Gastroesophageal sphincter (tissue), 4 donors: ENCODE results near the gene ACTN1. TPM values are rescaled to one million over a fixed set of nuclear protein-coding genes. Genes with fewer than 3 reads are reported as not detected.

ENCODE experiments used
- ATAC-seq: fragments of 150-250 bp; one replicate; pipeline ENCODE4 v1.9.1; 2016; ENCODE audit warnings: mild to moderate bottlenecking, moderate library complexity
- H3K27ac ChIP-seq, 4 donors: fragments of 200-600 bp; sonication (generic) in 3 of 4; 1 replicate in 3 of 4; 2 replicates in 1 of 4; pipeline ENCODE4 v1.5.1; 2016 to 2019
- H3K27me3 ChIP-seq: fragments of 200-600 bp; sonication (generic); one replicate; pipeline ENCODE4 v1.5.1; 2019
- H3K36me3 ChIP-seq, 2 donors: fragments of 200-600 bp; sonication (generic); one replicate each; pipeline ENCODE4 v1.5.1; 2019; ENCODE audit warnings: control low read depth in 1 of 2
- H3K4me1 ChIP-seq, 3 donors: fragments of 200-600 bp; sonication (generic); 1 replicate in 2 of 3; 2 replicates in 1 of 3; pipeline ENCODE4 v1.5.1; 2016 to 2019; ENCODE audit warnings: control low read depth in 2 of 3
- H3K4me3 ChIP-seq, 2 donors: fragments of 200-600 bp; sonication (generic); one replicate each; pipeline ENCODE4 v1.5.1; 2019; ENCODE audit warnings: mild to moderate bottlenecking in 1 of 2, moderate library complexity in 1 of 2
- H3K9me3 ChIP-seq, 3 donors: fragments of 200-600 bp; sonication (generic); one replicate each; pipeline ENCODE4 v1.5.1; 2017 to 2019; ENCODE audit warnings: control low read depth in 2 of 3
- EP300 ChIP-seq: sonication (generic); formaldehyde crosslinking; IDR thresholded peaks from one replicate; pipeline ENCODE4 v1.6.1; 2017; ENCODE audit warnings: antibody characterized with exemption, mild to moderate bottlenecking
- POLR2A ChIP-seq, 2 donors: fragments of 450-650 bp; IDR thresholded peaks; one replicate each; pipeline ENCODE4 v1.6.1; 2017; ENCODE audit warnings: antibody characterized with exemption in 2 of 2, mild to moderate bottlenecking in 2 of 2, moderate library complexity in 1 of 2
- POLR2AphosphoS5 ChIP-seq: sonication (generic); formaldehyde crosslinking; IDR thresholded peaks from one replicate; pipeline ENCODE4 v1.6.1; 2017; ENCODE audit warnings: antibody characterized with exemption
- WGBS, 2 donors: methylation state at CpG; one replicate each; pipeline ENCODE4 v1.1.5; 2018; ENCODE audit warnings: low coverage in 1 of 2; 5-methylcytosine and 5-hydroxymethylcytosine counted together
- total RNA-seq, 4 donors: library from RNA; depleted of rRNA; stranded (reverse); fragments of >200 nt; gene quantifications; one replicate each; pipeline ENCODE4 v1.1.0, GENCODE V29; 2016
- TF ChIP-seq, protein P1 (sequence below), 4 experiments: fragments of 200-600 bp in 2 of 4; fragments of 450-650 bp in 2 of 4; sonication (generic) in 1 of 4; IDR thresholded peaks; one replicate each; pipeline ENCODE4 v1.5.1; 2017 to 2019; ENCODE audit warnings: antibody characterized with exemption in 4 of 4, mild to moderate bottlenecking in 2 of 4, moderate library complexity in 2 of 4

ACTN1 gene
- total RNA-seq, 4 donors from 2014 or later: 776 to 1,910 (median 969) TPM

DNA sequence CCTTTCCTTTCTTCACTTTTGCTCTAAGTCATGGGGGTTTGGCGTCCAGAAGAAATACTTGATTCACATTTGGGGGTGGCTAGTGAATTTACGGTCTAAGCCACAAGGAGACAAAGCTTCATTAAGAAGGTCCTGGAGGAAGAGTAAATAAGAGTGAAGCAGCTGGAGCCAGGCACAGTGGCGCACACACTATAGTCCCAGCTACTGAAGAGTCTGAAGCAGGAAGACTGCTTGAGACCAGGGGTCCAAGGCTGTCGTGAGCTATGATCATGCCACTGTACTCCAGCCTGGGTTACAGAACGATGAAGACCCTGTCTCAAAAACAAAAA is 23.3 kb downstream of the ACTN1 start:
- ATAC-seq: no peak
- Histone ChIP-seq H3K27ac (peak overlapping the region; percentile 56 to 99 (median 94)), H3K4me1 (peaks cover 23 to 100% (median 72%) of the 10 kb centered on the region in 3 donors), H3K9me3 (no peaks in the 10 kb centered on the region), H3K36me3 (no peaks in the 10 kb centered on the region), H3K27me3 (no peaks in the 10 kb centered on the region), H3K4me3 (peak overlapping the region in 1 of 2 donors; percentile 16)
- TF ChIP-seq, protein P1, sequence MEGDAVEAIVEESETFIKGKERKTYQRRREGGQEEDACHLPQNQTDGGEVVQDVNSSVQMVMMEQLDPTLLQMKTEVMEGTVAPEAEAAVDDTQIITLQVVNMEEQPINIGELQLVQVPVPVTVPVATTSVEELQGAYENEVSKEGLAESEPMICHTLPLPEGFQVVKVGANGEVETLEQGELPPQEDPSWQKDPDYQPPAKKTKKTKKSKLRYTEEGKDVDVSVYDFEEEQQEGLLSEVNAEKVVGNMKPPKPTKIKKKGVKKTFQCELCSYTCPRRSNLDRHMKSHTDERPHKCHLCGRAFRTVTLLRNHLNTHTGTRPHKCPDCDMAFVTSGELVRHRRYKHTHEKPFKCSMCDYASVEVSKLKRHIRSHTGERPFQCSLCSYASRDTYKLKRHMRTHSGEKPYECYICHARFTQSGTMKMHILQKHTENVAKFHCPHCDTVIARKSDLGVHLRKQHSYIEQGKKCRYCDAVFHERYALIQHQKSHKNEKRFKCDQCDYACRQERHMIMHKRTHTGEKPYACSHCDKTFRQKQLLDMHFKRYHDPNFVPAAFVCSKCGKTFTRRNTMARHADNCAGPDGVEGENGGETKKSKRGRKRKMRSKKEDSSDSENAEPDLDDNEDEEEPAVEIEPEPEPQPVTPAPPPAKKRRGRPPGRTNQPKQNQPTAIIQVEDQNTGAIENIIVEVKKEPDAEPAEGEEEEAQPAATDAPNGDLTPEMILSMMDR (IDR thresholded peaks at IDR 0.05): peak in 1 of 4 experiments; percentile 2
- TF ChIP-seq POLR2A (IDR thresholded peaks at IDR 0.05): no peak
- 26 to 50% methylated on average over 2 to 5 of the region's 5 CpGs for WGBS, 2 donors

GRCh38 chr14:68955164-68955850 is 23.8 kb downstream of the ACTN1 start:
- Histone ChIP-seq H3K4me1 (peaks cover 25 to 99% (median 75%) of the 10 kb centered on the region in 3 donors), H3K27me3 (no peaks in the 10 kb centered on the region), H3K4me3 (peak overlapping the region in 1 of 2 donors; percentile 16), H3K36me3 (no peaks in the 10 kb centered on the region), H3K27ac (peak overlapping the region; percentile 56 to 99 (median 94)), H3K9me3 (no peaks in the 10 kb centered on the region)
- no peak for ATAC-seq
- 28 to 40% methylated on average over 1 to 6 of the region's 10 CpGs for WGBS, 2 donors
- TF ChIP-seq, protein P1 (IDR thresholded peaks at IDR 0.05): no peak
- TF ChIP-seq POLR2AphosphoS5: peak; percentile 21
- TF ChIP-seq EP300: no peak
- no peak for TF ChIP-seq POLR2A (IDR thresholded peaks at IDR 0.05)

DNA sequence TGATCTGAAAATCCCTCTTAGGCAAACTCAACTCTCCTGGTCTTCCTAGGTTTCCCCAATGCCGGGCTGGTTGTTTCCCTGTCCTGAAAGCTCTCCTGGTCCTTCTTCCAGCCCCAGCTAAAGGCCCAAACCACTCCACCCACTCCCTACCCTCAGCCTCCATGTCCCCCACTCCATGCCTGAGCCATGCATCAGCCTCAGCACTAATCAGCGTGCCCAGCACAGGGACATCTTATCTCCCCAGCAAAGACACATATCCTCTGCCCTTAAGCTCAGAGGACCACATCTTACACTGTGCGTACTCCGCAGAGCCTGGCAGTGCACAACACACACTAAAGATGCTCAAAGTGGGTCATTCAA is 25.9 kb downstream of the ACTN1 start:
- H3K9me3 ChIP-seq: no peaks in the 10 kb centered on the region
- H3K36me3 ChIP-seq: no peaks in the 10 kb centered on the region
- H3K4me1 ChIP-seq: peaks cover 34 to 99% (median 81%) of the 10 kb centered on the region in 3 donors
- WGBS, 2 donors: 0 to 25% methylated on average over 1 of the region's 4 CpGs
- peak overlapping the region; percentile 10 to 35 for H3K4me3 ChIP-seq
- ATAC-seq: no peak
- no peaks in the 10 kb centered on the region for H3K27me3 ChIP-seq
- TF ChIP-seq POLR2AphosphoS5: peak; percentile 5
- no peak for TF ChIP-seq EP300
- no peak for TF ChIP-seq POLR2A (IDR thresholded peaks at IDR 0.05)
- peak overlapping the region; percentile 90 to 99 (median 94) for H3K27ac ChIP-seq

DNA sequence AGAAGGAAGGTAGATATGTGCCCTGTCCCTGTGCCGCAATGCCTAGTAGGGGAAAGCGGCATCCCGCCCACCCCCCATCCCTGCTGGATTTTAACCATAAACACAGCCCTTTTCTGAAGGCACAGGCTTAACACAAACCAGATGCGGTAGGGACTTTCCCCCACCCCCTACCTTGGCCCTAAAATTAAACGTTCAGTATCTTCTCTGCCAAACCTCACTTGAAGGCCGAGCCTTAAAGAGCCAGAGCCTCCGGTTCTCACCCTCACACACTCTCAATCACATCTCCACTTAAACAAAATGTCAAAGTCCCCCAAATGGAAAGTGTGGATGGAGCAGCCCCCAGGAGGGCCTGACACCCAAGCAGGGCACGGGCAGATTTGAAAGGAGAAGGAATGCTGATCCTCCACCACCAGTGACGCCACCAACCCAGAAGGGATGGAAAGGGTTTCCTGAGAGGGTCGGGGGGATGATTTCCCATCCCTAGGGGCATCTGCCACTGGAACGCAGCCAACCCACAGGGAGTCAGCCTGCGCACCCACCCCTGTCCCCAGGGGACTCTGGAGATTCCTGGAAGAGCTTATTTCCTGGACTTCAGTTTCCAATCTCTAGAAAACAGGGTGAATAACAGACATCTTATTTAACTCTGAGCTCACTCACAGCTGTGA is 26.4 kb downstream of the ACTN1 start:
- Histone ChIP-seq H3K4me1 (peaks cover 31 to 99% (median 81%) of the 10 kb centered on the region in 3 donors), H3K9me3 (no peaks in the 10 kb centered on the region), H3K27ac (peak overlapping the region; percentile 90 to 99 (median 94)), H3K4me3 (peak overlapping the region; percentile 10 to 35), H3K36me3 (no peaks in the 10 kb centered on the region), H3K27me3 (no peaks in the 10 kb centered on the region)
- ATAC-seq: peak; percentile 36
- WGBS, 2 donors: 0 to 21% methylated on average over 2 to 7 of the region's 12 CpGs
- no peak for TF ChIP-seq POLR2A (IDR thresholded peaks at IDR 0.05)
- peak; percentile 68 for TF ChIP-seq POLR2AphosphoS5

- Histone ChIP-seq H3K9me3 (no peaks in the 10 kb centered on the region), H3K4me1 (peaks cover 29 to 99% (median 81%) of the 10 kb centered on the region in 3 donors), H3K4me3 (peak overlapping the region in 1 of 2 donors; percentile 35), H3K27me3 (no peaks in the 10 kb centered on the region), H3K27ac (peak overlapping the region; percentile 90 to 99 (median 94)), H3K36me3 (no peaks in the 10 kb centered on the region)
- no peak for ATAC-seq
- no CpG with 5 or more reads among the region's 14 CpGs for WGBS, 2 donors
- TF ChIP-seq POLR2A (IDR thresholded peaks at IDR 0.05): no peak
- TF ChIP-seq, protein P1 (IDR thresholded peaks at IDR 0.05): no peak
- no peak for TF ChIP-seq EP300
- TF ChIP-seq POLR2AphosphoS5: no peak
These were observed 27.1 kb downstream of the ACTN1 start for GRCh38 chr14:68951800-68952530.
